Calu3 (cell line): ENCODE results near the gene TENM3. TPM values are rescaled to one million over a fixed set of nuclear protein-coding genes. Genes with fewer than 3 reads are reported as not detected.
"Not testable (repeated sequence)": the region's sequence is repeated elsewhere in the genome, so short reads cannot be mapped to it uniquely, and the experiment has no call there.

Source experiments
- Bru-seq: library from RNA; stranded (reverse); fragments of 400-500 nt; gene quantifications from one replicate; lab custom pipeline; 2021; lab: Mats Ljungman, UMichigan
- BruChase-seq, 2 experiments: library from RNA; stranded (reverse); fragments of 400-500 nt; gene quantifications; one replicate each; lab custom pipeline; 2021; lab: Mats Ljungman, UMichigan
- BruUV-seq: library from RNA; stranded (reverse); fragments of 400-500 nt; replicated peaks from 2 replicates; lab custom pipeline; 2021; lab: Mats Ljungman, UMichigan
- CTCF ChIA-PET: fragments of 300-600 bp; sonication (Branson Sonifier 250); formaldehyde crosslinking; loops from one replicate; lab custom pipeline; 2022; ENCODE audit warnings: antibody characterized with exemption; lab: Charles Lee
- DNase-seq: peaks from one replicate; pipeline ENCODE4 v3.0.0; 2022
- H3K27ac Mint-ChIP-seq: one replicate; pipeline ENCODE4 v1.8.0; 2022; ENCODE audit warnings: mixed read lengths; ENCODE audit not compliant: unreplicated experiment
- H3K27me3 Mint-ChIP-seq: one replicate; pipeline ENCODE4 v1.8.0; 2022; ENCODE audit warnings: mixed read lengths; ENCODE audit not compliant: unreplicated experiment
- H3K36me3 Mint-ChIP-seq: one replicate; pipeline ENCODE4 v1.8.0; 2022; ENCODE audit warnings: mild to moderate bottlenecking, moderate library complexity, mixed read lengths; ENCODE audit not compliant: insufficient read depth, unreplicated experiment
- H3K4me1 Mint-ChIP-seq: one replicate; pipeline ENCODE4 v1.8.0; 2022; ENCODE audit warnings: mild to moderate bottlenecking, low read depth, mixed read lengths; ENCODE audit not compliant: unreplicated experiment
- H3K4me3 Mint-ChIP-seq: one replicate; pipeline ENCODE4 v1.8.0; 2022; ENCODE audit warnings: mild to moderate bottlenecking, low read depth, moderate library complexity, mixed read lengths; ENCODE audit not compliant: unreplicated experiment
- H3K9me3 Mint-ChIP-seq: one replicate; pipeline ENCODE4 v1.8.0; 2022; ENCODE audit warnings: low read depth, mixed read lengths; ENCODE audit not compliant: unreplicated experiment
- intact Hi-C: fragments of 100-400 bp; cut with micrococcal nuclease; formaldehyde crosslinking; loops from one replicate; pipeline ENCODE4 v1.10.0; 2022; ENCODE audit not compliant: unreplicated experiment
- long read RNA-seq: library from polyadenylated mRNA; stranded (forward); transcript quantifications from one replicate; pipeline ENCODE4 v2.0.0, GENCODE V29; 2022
- total RNA-seq: library from RNA; stranded (reverse); gene quantifications from 2 replicates; pipeline ENCODE4 v1.2.3, GENCODE V29; 2022
- TF ChIP-seq, protein P1 (sequence below): fragments of 200-600 bp; IDR thresholded peaks from one replicate; pipeline ENCODE4 v1.8.0; 2022; ENCODE audit warnings: antibody characterized with exemption; ENCODE audit not compliant: unreplicated experiment

The TENM3 gene
- total RNA-seq: 2.3 and 5.9 TPM in 2 replicates
- percentile 30 among the genes with signal in this experiment for Bru-seq, nascent RNA
- BruChase-seq, experiment 1, labeled RNA remaining after a 6-hour chase: percentile 31 among the genes with signal in this experiment
- percentile 30 among the genes with signal in this experiment for BruChase-seq, experiment 2, labeled RNA remaining after a 2-hour chase
- long read RNA-seq: 0 reads

GRCh38 chr4:182243204-182243603 lies at the start of gene TENM3:
Gene TENM3, plus strand, starts transcription at chr4:182243402. Its CDS starts 80,619 bp downstream, at chr4:182324021.
- H3K4me3 Mint-ChIP-seq, H3K36me3 Mint-ChIP-seq, intact Hi-C loops, H3K27ac Mint-ChIP-seq, BruUV-seq, CTCF ChIA-PET, DNase-seq, H3K9me3 Mint-ChIP-seq: not testable (repeated sequence)
- peaks cover 11% of the 10 kb centered on the region for H3K27me3 Mint-ChIP-seq
- peaks cover 16% of the 10 kb centered on the region for H3K4me1 Mint-ChIP-seq

GRCh38 chr4:182194091-182194824 lies 48.9 kb upstream of the TENM3 start:
- peaks cover 3% of the 10 kb centered on the region for H3K9me3 Mint-ChIP-seq
- CTCF ChIA-PET: interaction anchor here (0.6 kb wide), 1 partner anchor 18 kb away, joined by 5 read pairs; no protein-coding TSS in a partner anchor
- DNase-seq: no peak
- H3K4me1 Mint-ChIP-seq: no peaks in the 10 kb centered on the region
- no peak overlapping the region for H3K4me3 Mint-ChIP-seq
- H3K36me3 Mint-ChIP-seq: no peaks in the 10 kb centered on the region
- no TSS peak for BruUV-seq
- TF ChIP-seq, protein P1, sequence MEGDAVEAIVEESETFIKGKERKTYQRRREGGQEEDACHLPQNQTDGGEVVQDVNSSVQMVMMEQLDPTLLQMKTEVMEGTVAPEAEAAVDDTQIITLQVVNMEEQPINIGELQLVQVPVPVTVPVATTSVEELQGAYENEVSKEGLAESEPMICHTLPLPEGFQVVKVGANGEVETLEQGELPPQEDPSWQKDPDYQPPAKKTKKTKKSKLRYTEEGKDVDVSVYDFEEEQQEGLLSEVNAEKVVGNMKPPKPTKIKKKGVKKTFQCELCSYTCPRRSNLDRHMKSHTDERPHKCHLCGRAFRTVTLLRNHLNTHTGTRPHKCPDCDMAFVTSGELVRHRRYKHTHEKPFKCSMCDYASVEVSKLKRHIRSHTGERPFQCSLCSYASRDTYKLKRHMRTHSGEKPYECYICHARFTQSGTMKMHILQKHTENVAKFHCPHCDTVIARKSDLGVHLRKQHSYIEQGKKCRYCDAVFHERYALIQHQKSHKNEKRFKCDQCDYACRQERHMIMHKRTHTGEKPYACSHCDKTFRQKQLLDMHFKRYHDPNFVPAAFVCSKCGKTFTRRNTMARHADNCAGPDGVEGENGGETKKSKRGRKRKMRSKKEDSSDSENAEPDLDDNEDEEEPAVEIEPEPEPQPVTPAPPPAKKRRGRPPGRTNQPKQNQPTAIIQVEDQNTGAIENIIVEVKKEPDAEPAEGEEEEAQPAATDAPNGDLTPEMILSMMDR: no peak
- intact Hi-C loops: no loop called here
- no peak overlapping the region for H3K27ac Mint-ChIP-seq
- H3K27me3 Mint-ChIP-seq: no peaks in the 10 kb centered on the region

GRCh38 chr4:182197611-182198010 lies 45.6 kb upstream of the TENM3 start:
- intact Hi-C loops: no loop called here

DNA sequence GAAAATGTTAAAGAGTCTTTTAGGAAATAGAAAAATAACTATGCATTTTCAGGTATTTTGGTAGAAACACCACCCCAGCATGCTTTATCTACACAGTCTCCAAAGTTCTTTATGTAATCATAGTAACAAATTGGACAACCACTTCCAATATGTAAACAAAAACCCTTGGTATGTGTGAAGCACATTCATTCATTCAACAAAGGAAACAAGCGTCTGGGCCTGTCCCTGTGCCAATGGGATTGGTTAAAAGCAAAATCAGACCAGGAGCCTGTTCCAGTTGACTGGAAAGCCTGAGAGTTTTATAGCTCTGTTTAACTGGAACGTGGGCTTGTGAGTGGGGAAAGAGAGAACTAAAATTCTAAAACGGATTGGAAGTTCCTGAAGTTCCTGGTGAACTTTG lies 41.3 kb upstream of the TENM3 start:
- BruUV-seq: no TSS peak
- no peak overlapping the region for H3K27ac Mint-ChIP-seq

More at GRCh38 chr4:182197611-182198010, 45.6 kb upstream of the TENM3 start:
- Mint-ChIP-seq H3K4me1 (no peaks in the 10 kb centered on the region), H3K36me3 (no peaks in the 10 kb centered on the region), H3K4me3 (no peak overlapping the region), H3K9me3 (no peaks in the 10 kb centered on the region), H3K27ac (no peak overlapping the region), H3K27me3 (no peaks in the 10 kb centered on the region)
- no peak for DNase-seq
- CTCF ChIA-PET: no interaction called here
- TF ChIP-seq, protein P1: no peak
- no TSS peak for BruUV-seq

More for the DNA sequence above, 41.3 kb upstream of the TENM3 start:
- no peaks in the 10 kb centered on the region for H3K4me1 Mint-ChIP-seq
- no peak overlapping the region for H3K4me3 Mint-ChIP-seq
- H3K36me3 Mint-ChIP-seq: no peaks in the 10 kb centered on the region
- no peaks in the 10 kb centered on the region for H3K9me3 Mint-ChIP-seq
- H3K27me3 Mint-ChIP-seq: no peaks in the 10 kb centered on the region
- no peak for DNase-seq
- TF ChIP-seq, protein P1: no peak
- CTCF ChIA-PET: no interaction called here
- intact Hi-C loops: no loop called here
